Cardiac fibroblast (primary cell): Measurements from ENCODE around the gene LGI4.
"Not testable (repeated sequence)": the region's sequence is repeated elsewhere in the genome, so short reads cannot be mapped to it uniquely, and the experiment has no call there.

Experiments
- DNase-seq, 2 donors: peaks; one replicate each; pipeline versions ENCODE4 v3.0.0 to v3.0.0-alpha.2; 2010; ENCODE audit warnings: low read depth in 2 of 2
- H3K4me3 ChIP-seq, 2 donors: replicated peaks in 1 of 2; 1 replicate in 1 of 2; 2 replicates in 1 of 2; pipeline ENCODE4 v1.5.1; 2011; ENCODE audit warnings: low read depth in 2 of 2, low read length in 2 of 2, mild to moderate bottlenecking in 2 of 2, moderate library complexity in 1 of 2
- CTCF ChIP-seq: IDR thresholded peaks from one replicate; pipeline ENCODE4 v1.5.1; 2011; ENCODE audit warnings: low read depth, mild to moderate bottlenecking, low read length, inconsistent platforms

LGI4 gene

DNA sequence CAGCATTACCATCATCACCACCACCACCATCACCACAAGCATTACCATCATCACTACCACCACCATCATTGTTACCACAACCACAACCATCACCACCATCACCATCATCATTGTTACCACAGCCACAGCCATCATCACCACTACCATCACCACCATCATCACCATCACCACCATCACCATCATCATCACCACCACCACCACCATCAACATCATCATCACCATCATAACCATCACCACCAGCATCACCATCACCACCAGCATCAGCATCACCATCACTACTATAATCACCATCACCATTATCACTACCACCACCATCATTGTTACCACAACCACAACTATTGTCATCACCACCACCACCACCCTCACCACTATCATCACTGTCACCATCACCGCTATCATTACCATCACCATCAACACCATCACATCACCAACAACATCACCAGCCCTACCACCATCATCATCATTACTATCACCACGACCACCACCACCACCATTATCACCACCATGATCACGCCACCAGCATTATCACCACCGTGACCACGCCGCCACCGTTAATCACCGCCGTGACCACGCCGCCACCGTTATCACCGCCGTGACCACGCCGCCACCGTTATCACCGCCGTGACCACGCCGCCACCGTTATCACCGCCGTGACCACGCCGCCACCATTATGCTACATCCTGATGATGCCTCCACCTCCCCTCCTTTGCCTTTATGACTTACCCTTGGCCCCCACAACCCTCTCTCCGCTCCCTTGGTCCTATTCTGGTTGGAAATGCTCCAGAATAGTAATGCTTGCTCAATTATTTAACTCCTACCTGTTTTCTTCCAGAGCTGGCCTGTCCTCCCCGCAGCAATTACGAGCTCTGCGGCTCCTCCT lies 29.2 kb downstream of the LGI4 start:
- no peak for DNase-seq
- no peak for TF ChIP-seq CTCF
- H3K4me3 ChIP-seq, result no peak overlapping the region

- no peak for TF ChIP-seq CTCF
- H3K4me3 ChIP-seq, result no peak overlapping the region
- DNase-seq, result no peak
These were observed 29.8 kb downstream of the LGI4 start for GRCh38 chr19:35105047-35105410.

DNA sequence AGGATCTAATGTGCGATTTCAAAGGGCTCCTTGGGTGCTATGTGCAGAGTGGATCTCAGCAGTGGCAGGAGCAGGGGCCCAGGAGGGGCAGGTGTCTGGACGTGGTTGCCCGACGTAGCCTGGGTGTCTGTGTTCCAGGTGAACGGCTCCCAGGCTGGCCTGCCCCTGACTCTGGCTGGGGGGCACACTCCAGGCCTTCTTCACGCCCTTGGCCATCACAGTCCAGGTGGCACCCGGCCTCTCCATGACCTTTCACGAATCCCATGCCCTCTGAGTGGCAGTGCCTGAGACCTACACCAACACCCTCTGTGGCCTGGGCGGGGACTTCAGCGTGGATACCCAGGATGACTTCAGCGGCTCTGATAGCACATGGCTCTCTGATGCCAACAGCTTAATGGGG lies 30.5 kb downstream of the LGI4 start:
- no peak for TF ChIP-seq CTCF
- no peak for DNase-seq
- H3K4me3 ChIP-seq, result no peak overlapping the region

DNA sequence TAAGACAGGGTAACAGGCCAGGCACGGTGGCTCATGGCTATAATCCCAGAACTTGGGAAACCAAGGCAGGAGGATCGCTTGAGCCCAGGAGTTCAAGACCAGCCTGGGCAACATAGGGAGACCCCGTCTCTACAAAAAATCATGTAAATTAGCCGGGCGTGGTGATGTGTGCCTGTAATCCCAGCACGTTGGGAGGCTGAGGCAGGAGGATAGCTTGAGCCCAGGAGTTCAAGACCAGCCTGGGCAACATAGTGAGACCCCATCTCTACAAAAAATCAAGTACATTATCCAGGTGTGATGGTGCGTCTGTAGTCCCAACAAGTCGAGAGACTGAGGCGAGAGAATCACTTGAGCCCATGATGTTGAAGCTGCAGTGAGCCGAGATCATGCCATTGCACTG lies 31.2 kb downstream of the LGI4 start:
- not testable (repeated sequence) for DNase-seq, H3K4me3 ChIP-seq

GRCh38 chr19:35101949-35102348 lies 32.9 kb downstream of the LGI4 start:
- DNase-seq, H3K4me3 ChIP-seq: not testable (repeated sequence)

GRCh38 chr19:35100588-35101533 lies 34.0 kb downstream of the LGI4 start:
- no peak for DNase-seq
- TF ChIP-seq CTCF, result no peak
- H3K4me3 ChIP-seq, result no peak overlapping the region

GRCh38 chr19:35099897-35100275 lies 35.0 kb downstream of the LGI4 start:
- DNase-seq, result no peak
- no peak for TF ChIP-seq CTCF
- no peak overlapping the region for H3K4me3 ChIP-seq
